Natural killer cell (primary cell): ENCODE measurements around the gene CROCC2. TPM values are rescaled to one million over a fixed set of nuclear protein-coding genes. Genes with fewer than 3 reads are reported as not detected.

Experiments used
- ATAC-seq, 3 donors: fragments of 150-1000 bp in 2 of 3; fragments of 200-7000 bp in 1 of 3; cut with Tn5 transposase; 1 replicate in 1 of 3; 2 replicates in 2 of 3; pipeline ENCODE4 v1.10.0; 2021; ENCODE audit warnings: mild to moderate bottlenecking in 2 of 3, moderate library complexity in 2 of 3
- DNase-seq, 2 donors: peaks; one replicate each; pipeline versions ENCODE4 v3.0.0 to v3.0.0-alpha.2; 2013 to 2021; ENCODE audit warnings: mixed read lengths in 1 of 2
- H3K27ac ChIP-seq: one replicate; pipeline ENCODE4 v1.5.1; 2013; ENCODE audit warnings: mild to moderate bottlenecking, low read length
- H3K27me3 ChIP-seq: one replicate; pipeline ENCODE4 v1.6.1; 2013; ENCODE audit warnings: low read length; ENCODE audit not compliant: control insufficient read depth, insufficient read depth
- H3K36me3 ChIP-seq: one replicate; pipeline ENCODE4 v1.6.1; 2013; ENCODE audit warnings: low read length; ENCODE audit not compliant: control insufficient read depth, insufficient read depth
- H3K4me1 ChIP-seq: one replicate; pipeline ENCODE4 v1.6.1; 2013; ENCODE audit warnings: low read length; ENCODE audit not compliant: control insufficient read depth, insufficient read depth
- H3K4me3 ChIP-seq: one replicate; pipeline ENCODE4 v1.5.1; 2013; ENCODE audit warnings: low read length
- H3K9me3 ChIP-seq: one replicate; pipeline ENCODE4 v1.6.1; 2013; ENCODE audit warnings: low read length; ENCODE audit not compliant: control insufficient read depth, insufficient read depth
- H3K27ac Mint-ChIP-seq, 2 donors: one replicate each; pipeline ENCODE4 v1.8.0; 2022; ENCODE audit warnings: mild to moderate bottlenecking in 2 of 2, mixed read lengths in 2 of 2, moderate library complexity in 1 of 2
- H3K27me3 Mint-ChIP-seq, 2 donors: one replicate each; pipeline ENCODE4 v1.8.0; 2022; ENCODE audit warnings: low read depth in 2 of 2, mixed read lengths in 2 of 2
- H3K36me3 Mint-ChIP-seq: one replicate; pipeline ENCODE4 v1.8.0; 2022; ENCODE audit warnings: mixed read lengths
- H3K4me1 Mint-ChIP-seq, 2 donors: one replicate each; pipeline ENCODE4 v1.8.0; 2022; ENCODE audit warnings: mixed read lengths in 2 of 2
- H3K4me3 Mint-ChIP-seq: one replicate; pipeline ENCODE4 v1.8.0; 2022; ENCODE audit warnings: mild to moderate bottlenecking, moderate library complexity, mixed read lengths
- H3K9me3 Mint-ChIP-seq, 2 donors: one replicate each; pipeline ENCODE4 v1.8.0; 2022; ENCODE audit warnings: mixed read lengths in 2 of 2
- WGBS: methylation state at CpG from one replicate; pipeline ENCODE4 v1.1.7; 2013; ENCODE audit warnings: missing lambda C conversion rate; ENCODE audit not compliant: insufficient coverage; 5-methylcytosine and 5-hydroxymethylcytosine counted together
- intact Hi-C: fragments of 100-400 bp; cut with micrococcal nuclease; formaldehyde crosslinking; loops from one replicate; pipeline ENCODE4 v1.14.2; 2022
- total RNA-seq, 4 donors: library from RNA; stranded (reverse); fragments of 120-200 nt in 1 of 4; gene quantifications; one replicate each; pipeline versions ENCODE4 v1.2.3 to v1.2.4, GENCODE V29; 2013 to 2022
- TF ChIP-seq, protein P1 (sequence below): fragments of 200-600 bp; IDR thresholded peaks from one replicate; pipeline ENCODE4 v1.8.0; 2022; ENCODE audit warnings: antibody characterized with exemption

CROCC2 gene
- total RNA-seq, 3 donors from 2014 or later (not counting 1 experiment from before 2014, with no cell fraction given) = 0.14 TPM; not detected in 2

DNA sequence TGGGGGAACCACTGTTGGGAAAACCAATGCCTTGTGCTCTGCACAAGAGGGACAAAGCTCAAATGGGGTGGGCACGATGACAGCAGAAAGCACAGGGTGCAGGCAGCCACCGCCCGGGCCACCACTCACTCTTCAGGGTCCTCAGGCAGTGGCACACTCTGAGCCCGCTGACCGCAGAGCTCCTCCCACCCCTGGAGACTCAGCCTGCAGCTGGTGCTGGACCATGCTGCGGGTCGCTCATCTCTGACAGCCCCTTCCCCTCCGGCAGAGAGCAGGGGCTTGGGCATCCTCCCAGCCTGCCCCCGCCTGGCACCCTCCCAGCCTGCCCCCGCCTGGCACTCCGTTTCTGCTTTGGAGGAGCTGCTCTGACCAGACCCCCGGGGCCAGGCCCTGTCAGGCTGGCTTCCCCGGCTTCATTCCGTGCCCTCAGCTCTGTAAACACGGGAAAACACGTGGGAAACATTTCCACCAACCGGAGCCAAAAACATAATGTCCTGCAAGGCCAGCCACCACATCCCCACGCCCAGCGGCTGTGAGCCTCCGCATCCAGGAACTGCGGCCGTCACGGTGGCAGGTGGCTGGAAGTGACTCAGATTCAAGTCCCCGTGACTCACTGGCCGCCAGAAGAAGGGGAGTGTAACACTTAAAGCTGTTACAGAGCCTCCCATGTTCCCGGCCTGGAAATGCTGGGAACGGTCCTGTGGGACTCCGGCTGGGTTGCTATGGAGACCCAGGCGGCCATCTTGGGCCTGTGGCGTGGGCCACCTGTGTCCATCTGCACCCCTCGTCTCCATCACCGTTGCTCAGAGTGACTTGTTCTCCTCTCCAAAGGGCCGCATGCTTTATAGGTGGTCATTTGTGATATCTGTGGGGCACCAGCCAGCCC, 85.5 kb downstream of the CROCC2 start:
- ATAC-seq (no peak), DNase-seq (no peak)
- H3K27me3 Mint-ChIP-seq = no peaks in the 10 kb centered on the region
- H3K9me3 Mint-ChIP-seq = no peaks in the 10 kb centered on the region
- H3K4me3 ChIP-seq = no peak overlapping the region
- no peaks in the 10 kb centered on the region for H3K9me3 ChIP-seq
- no peaks in the 10 kb centered on the region for H3K27me3 ChIP-seq
- no peak overlapping the region for H3K27ac ChIP-seq
- TF ChIP-seq, protein P1, sequence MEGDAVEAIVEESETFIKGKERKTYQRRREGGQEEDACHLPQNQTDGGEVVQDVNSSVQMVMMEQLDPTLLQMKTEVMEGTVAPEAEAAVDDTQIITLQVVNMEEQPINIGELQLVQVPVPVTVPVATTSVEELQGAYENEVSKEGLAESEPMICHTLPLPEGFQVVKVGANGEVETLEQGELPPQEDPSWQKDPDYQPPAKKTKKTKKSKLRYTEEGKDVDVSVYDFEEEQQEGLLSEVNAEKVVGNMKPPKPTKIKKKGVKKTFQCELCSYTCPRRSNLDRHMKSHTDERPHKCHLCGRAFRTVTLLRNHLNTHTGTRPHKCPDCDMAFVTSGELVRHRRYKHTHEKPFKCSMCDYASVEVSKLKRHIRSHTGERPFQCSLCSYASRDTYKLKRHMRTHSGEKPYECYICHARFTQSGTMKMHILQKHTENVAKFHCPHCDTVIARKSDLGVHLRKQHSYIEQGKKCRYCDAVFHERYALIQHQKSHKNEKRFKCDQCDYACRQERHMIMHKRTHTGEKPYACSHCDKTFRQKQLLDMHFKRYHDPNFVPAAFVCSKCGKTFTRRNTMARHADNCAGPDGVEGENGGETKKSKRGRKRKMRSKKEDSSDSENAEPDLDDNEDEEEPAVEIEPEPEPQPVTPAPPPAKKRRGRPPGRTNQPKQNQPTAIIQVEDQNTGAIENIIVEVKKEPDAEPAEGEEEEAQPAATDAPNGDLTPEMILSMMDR = no peak
- H3K4me3 Mint-ChIP-seq = no peak overlapping the region
- no peaks in the 10 kb centered on the region for H3K4me1 Mint-ChIP-seq
- WGBS = 85% methylated on average over 33 of the region's 33 CpGs
- no peaks in the 10 kb centered on the region for H3K36me3 Mint-ChIP-seq
- intact Hi-C loops = no loop called here
- no peaks in the 10 kb centered on the region for H3K36me3 ChIP-seq
- H3K27ac Mint-ChIP-seq = no peak overlapping the region
- no peaks in the 10 kb centered on the region for H3K4me1 ChIP-seq

DNA sequence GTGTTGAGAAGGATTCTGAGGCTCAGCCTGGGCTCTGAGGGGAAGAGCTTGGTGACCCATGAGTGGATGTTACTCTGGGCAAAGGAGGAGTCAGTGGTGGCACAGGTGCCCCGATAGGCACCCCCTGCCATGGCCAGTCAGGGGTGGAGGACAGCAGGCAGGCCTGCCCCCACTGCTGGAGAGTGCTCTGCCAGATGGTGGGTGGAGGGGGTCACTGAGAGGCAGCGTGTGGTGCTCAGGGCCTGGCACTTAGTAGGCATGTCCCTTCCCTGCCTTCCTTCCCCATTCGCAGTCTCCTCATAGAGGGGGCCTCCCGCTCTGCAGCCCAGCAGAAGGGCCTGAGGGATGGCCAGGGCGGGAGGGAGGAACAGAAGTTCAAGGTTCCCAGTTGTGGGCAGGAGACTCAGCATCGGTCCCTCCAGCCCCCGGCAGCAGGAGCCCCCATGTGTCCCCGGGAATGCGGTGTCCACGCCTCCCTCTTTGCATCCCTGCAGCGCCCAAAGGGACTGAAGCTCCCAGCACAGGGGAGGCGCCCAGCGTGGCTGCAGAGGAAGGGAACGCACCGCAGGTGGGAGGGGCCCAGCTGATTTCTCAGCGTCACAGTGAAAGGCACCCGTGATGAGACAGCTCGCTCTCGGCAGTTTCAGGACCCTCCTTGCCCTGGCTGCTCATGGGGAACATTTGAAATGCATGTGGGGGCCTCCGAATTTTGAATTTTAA, 86.6 kb downstream of the CROCC2 start:
- intact Hi-C loops = no loop called here
- Mint-ChIP-seq H3K4me3 (no peak overlapping the region), H3K27me3 (peaks cover 5 to 10% of the 10 kb centered on the region in 2 donors), H3K9me3 (no peaks in the 10 kb centered on the region), H3K27ac (no peak overlapping the region), H3K36me3 (no peaks in the 10 kb centered on the region), H3K4me1 (peaks cover 0 to 4% of the 10 kb centered on the region in 2 donors)
- H3K36me3 ChIP-seq = no peaks in the 10 kb centered on the region
- TF ChIP-seq, protein P1 = no peak
- no peaks in the 10 kb centered on the region for H3K9me3 ChIP-seq
- WGBS = 42% methylated on average over 20 of the region's 20 CpGs
- ATAC-seq (no peak), DNase-seq (peak in 1 of 2 donors; percentile 11)
- H3K4me1 ChIP-seq = peaks cover 1% of the 10 kb centered on the region
- no peaks in the 10 kb centered on the region for H3K27me3 ChIP-seq
- no peak overlapping the region for H3K27ac ChIP-seq
- H3K4me3 ChIP-seq = no peak overlapping the region

DNA sequence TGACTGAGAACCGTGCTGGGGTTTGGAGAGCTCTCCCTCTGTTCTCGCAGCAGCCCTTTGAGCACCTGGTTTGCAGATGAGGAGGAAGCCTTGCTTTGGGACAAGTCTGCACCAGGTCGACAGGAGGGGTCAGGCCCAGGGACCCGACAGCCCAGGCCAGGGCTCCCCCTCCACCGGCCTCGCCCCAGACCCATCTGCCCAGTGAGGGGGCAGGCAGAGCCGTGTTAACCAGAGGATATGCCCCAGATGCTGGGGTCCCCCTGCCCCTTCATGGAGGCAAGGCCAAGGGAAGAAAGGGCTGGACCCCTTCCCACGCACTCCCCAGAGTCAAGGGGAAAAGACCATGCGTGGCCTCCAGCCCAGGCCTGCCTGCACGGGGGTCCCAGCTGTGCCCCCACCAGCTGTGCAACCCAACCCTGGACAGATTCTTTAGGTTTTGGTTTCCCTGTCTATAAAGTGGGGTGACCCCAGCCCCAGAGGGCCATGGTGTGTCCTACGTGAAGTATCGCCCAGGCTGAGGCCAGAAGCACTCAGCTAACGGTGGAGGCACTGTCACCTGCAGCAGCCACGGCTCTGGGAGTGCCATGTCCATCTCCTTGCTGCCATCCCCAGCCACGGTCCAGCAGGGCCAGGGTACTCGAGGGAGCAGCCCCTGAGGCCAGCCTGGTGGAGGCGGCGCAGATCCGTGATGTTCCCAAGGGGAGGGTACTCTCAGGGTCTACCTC, 87.5 kb downstream of the CROCC2 start:
- peaks cover 0 to 4% of the 10 kb centered on the region in 2 donors for H3K4me1 Mint-ChIP-seq
- no peaks in the 10 kb centered on the region for H3K9me3 ChIP-seq
- TF ChIP-seq, protein P1 = no peak
- no peaks in the 10 kb centered on the region for H3K36me3 Mint-ChIP-seq
- H3K27ac Mint-ChIP-seq = no peak overlapping the region
- 85% methylated on average over 19 of the region's 19 CpGs for WGBS
- DNase-seq (no peak), ATAC-seq (no peak)
- peaks cover 5 to 10% of the 10 kb centered on the region in 2 donors for H3K27me3 Mint-ChIP-seq
- no peak overlapping the region for H3K4me3 Mint-ChIP-seq
- H3K9me3 Mint-ChIP-seq = no peaks in the 10 kb centered on the region
- no peaks in the 10 kb centered on the region for H3K36me3 ChIP-seq
- H3K27ac ChIP-seq = no peak overlapping the region
- H3K4me1 ChIP-seq = peaks cover 7% of the 10 kb centered on the region
- no peaks in the 10 kb centered on the region for H3K27me3 ChIP-seq
- no peak overlapping the region for H3K4me3 ChIP-seq
- intact Hi-C loops = no loop called here
